Rectal smooth muscle tissue (tissue), 1 donor: ENCODE results near the gene FZD8.
"Not testable (repeated sequence)": the region's sequence is repeated elsewhere in the genome, so short reads cannot be mapped to it uniquely, and the experiment has no call there.

Experiments used
- H3K27ac ChIP-seq: one replicate; pipeline ENCODE4 v1.7.0; 2013; ENCODE audit warnings: low read depth, low read length, inconsistent platforms
- H3K27me3 ChIP-seq: one replicate; pipeline ENCODE4 v1.7.0; 2013; ENCODE audit warnings: low read length; ENCODE audit not compliant: control insufficient read depth, insufficient read depth
- H3K36me3 ChIP-seq: one replicate; pipeline ENCODE4 v1.7.0; 2013; ENCODE audit warnings: low read length; ENCODE audit not compliant: control insufficient read depth, insufficient read depth
- H3K4me1 ChIP-seq: one replicate; pipeline ENCODE4 v1.7.0; 2013; ENCODE audit warnings: low read length; ENCODE audit not compliant: control insufficient read depth, insufficient read depth
- H3K4me3 ChIP-seq: one replicate; pipeline ENCODE4 v1.7.0; 2013; ENCODE audit warnings: low read length
- H3K9ac ChIP-seq: one replicate; pipeline ENCODE4 v1.7.0; 2013; ENCODE audit warnings: low read length

Gene FZD8

DNA sequence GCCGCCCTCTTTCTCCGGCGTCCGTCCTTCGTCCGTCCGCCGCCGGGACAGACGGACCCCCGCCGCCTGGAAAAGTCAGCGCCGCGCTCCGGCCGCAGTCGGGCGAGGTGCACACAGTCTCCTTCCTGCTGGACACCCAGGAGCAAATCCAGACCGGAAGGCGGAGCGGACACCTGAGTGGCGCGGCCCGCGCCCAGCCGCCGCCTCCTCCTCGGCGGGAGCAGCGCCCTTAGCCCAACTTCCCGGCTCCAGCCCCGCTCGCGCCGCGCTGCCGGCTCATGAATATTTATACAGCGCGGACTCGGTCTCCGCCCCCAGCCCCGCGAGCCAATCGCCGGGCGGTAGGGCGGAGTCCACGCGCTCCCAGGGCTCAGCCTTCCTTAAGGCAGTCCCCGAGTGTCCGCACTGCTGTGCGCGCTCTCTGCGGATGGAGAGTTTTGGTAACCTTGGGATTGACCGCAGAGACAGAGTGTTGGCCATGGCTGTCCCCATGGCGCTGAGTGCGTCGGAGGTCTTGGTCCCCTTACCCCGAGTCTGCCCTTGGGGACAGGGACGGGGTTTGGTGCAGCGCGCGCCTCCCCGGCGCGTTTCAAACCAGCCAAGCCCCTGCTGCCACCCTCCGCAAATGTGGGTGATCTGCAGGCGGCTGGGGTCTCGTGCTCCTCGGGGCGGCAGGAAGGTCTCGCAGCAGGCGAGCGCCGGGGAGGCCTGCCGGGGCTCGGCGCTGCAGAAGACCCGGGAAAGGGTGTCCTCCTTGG lies at the start of gene FZD8:
Gene FZD8, minus strand, starts transcription at position 262 of the 758 bp plus-strand sequence. CDS start 867 bp downstream, outside the sequence.
- Histone ChIP-seq H3K4me3 (peak within 1 kb of the TSS; percentile 95), H3K27ac (peak within 1 kb of the TSS; percentile 80), H3K36me3 (no peaks in the 10 kb centered on the region), H3K4me1 (peaks cover 8% of the 10 kb centered on the region), H3K27me3 (no peaks in the 10 kb centered on the region), H3K9ac (peak within 1 kb of the TSS; percentile 49)

DNA sequence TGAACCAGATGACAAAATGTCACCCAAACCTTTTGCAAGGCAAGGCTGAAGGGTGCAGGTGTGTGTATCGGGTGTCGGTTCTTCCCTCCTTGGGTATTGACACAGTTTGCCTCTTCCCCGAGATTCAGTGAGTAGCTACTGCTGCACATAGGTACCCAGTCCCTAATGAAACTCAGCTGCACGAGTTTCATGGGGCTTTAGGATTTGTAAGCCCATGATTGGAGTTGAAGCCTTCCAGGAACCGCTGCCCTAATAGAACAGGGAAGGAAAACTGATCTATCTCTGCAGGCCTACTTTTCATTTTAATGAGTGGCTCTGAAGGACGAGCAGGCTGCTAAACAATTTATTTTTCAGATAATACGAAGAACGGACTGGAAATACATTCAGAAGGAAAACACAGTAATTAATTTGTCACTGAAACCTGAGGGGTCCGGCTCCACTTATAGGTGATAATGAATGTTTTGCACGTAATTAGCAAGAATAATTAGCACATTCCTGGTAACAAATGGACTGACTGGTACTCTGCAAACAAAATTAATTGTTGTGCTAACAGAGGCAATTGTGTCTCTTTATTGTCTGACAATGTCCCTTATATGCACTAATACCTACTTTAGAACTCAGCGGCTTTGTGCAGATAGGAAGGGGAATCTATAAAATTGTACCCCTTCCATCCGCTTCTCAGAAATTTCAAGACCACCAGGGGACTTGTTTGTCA lies 49.6 kb upstream of the FZD8 start:
- H3K4me3 ChIP-seq, result no peak overlapping the region
- H3K36me3 ChIP-seq, result no peaks in the 10 kb centered on the region
- no peak overlapping the region for H3K9ac ChIP-seq
- no peaks in the 10 kb centered on the region for H3K4me1 ChIP-seq
- no peaks in the 10 kb centered on the region for H3K27me3 ChIP-seq
- H3K27ac ChIP-seq, result no peak overlapping the region

GRCh38 chr10:35690534-35690933 lies 48.4 kb upstream of the FZD8 start:
- Histone ChIP-seq H3K36me3 (no peaks in the 10 kb centered on the region), H3K9ac (no peak overlapping the region)

DNA sequence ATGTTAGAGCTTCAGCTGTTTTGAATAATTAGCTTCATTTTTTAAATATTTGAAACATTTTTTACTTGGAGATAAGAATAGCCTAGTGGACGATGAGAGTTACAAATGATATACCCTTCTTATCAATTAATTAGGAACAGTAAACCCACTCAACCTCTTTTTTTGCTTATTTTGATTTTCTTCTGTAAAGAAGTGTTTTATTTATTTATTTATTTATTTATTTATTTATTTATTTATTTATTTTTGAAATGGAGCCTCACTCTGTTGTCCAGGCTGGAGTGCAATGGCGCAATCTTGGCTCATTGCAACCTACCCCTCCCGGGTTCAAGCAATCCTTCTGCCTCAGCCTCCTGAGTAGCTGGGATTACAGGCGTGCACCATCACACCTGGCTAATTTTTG lies 43.8 kb upstream of the FZD8 start:
- not testable (repeated sequence) for H3K9ac ChIP-seq, H3K4me1 ChIP-seq, H3K4me3 ChIP-seq, H3K27me3 ChIP-seq, H3K36me3 ChIP-seq, H3K27ac ChIP-seq

More at GRCh38 chr10:35690534-35690933, 48.4 kb upstream of the FZD8 start:
- Histone ChIP-seq H3K4me3 (no peak overlapping the region), H3K27ac (no peak overlapping the region), H3K27me3 (no peaks in the 10 kb centered on the region), H3K4me1 (no peaks in the 10 kb centered on the region)

DNA sequence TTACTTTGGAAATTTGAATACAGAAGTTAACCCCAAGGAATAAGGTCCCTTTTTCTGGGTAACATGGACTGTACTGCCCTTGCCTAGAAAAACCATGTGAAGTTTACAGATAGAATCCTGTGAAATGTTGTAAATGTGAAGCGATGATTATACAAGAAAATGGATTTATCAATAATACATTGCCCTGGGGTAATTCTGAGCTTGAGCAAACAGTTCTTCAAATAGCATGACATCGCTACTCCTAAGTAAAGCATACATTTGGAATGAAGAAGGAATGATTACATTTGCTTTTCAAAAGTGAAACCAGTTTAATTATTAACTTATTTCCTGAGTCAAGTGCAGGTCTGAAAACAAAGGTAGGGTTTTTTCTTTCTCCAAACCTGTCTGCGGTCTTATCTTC lies 43.3 kb upstream of the FZD8 start:
- H3K4me3 ChIP-seq, result no peak overlapping the region
- no peaks in the 10 kb centered on the region for H3K27me3 ChIP-seq
- H3K4me1 ChIP-seq, result no peaks in the 10 kb centered on the region
- H3K36me3 ChIP-seq, result no peaks in the 10 kb centered on the region
- H3K9ac ChIP-seq, result no peak overlapping the region
- H3K27ac ChIP-seq, result no peak overlapping the region

DNA sequence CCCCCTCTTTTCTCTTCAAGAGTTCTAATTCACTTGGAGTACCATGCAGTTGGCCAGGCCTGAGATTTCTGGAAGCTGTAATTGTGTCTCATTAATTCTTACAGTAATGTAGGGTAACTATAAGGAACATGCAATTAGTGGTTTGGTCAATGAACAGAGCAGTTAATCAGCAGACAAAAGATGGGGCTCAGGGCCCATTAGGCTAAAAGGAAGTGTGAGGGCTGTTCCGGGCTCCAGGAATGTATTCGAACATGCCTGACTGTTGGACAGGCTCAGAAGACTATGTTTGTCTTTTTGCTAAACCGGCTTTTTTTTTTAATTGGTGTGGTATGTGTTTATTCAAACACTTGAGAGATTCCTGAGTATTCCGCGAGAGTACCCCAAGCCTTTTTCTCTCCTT lies 42.5 kb upstream of the FZD8 start:
- Histone ChIP-seq H3K27ac (no peak overlapping the region), H3K36me3 (no peaks in the 10 kb centered on the region), H3K4me1 (no peaks in the 10 kb centered on the region), H3K4me3 (no peak overlapping the region), H3K27me3 (no peaks in the 10 kb centered on the region), H3K9ac (no peak overlapping the region)

DNA sequence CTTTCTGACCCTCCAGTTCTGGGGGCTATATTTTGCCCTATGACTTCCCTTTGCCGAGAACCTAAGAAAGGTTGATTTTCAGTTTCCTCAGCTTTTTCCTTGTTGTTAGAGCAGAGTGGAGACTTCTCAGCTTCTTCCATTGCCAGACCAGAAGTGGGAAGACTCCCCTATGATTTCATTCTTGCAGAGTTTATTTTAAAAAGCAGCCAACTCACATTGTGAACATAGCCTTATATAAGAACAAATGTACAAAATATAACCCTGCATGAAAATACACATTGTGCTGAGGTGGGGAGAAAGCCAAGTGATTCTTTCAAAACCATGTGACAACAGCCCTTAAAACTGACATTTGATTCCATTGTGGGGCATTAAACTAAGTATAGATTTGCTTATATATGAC lies 33.8 kb upstream of the FZD8 start:
- Histone ChIP-seq H3K4me3 (no peak overlapping the region), H3K4me1 (no peaks in the 10 kb centered on the region), H3K27me3 (no peaks in the 10 kb centered on the region), H3K27ac (no peak overlapping the region), H3K9ac (no peak overlapping the region), H3K36me3 (no peaks in the 10 kb centered on the region)

DNA sequence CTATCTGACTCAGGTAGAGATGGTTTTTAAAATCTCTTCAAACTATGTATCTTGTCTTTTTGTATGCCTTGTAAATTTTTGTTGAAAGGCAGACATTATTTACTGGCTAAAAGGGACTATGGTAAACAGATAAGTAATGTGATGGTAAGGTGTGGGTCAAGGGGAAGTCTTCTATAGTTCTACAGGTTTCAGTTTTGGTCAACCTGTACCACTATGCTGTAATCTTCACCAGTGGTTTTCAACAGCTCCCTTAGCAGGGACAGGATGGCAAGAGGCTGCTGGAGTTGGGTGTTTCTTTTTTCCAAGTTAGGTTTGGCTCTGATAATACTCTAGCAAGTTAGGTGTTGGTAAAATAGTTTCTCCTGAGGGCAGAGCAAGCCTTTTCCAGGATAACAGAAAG lies 32.7 kb upstream of the FZD8 start:
- H3K4me1 ChIP-seq, result no peaks in the 10 kb centered on the region
- no peak overlapping the region for H3K9ac ChIP-seq
- H3K27me3 ChIP-seq, result no peaks in the 10 kb centered on the region
- no peak overlapping the region for H3K27ac ChIP-seq
- H3K4me3 ChIP-seq, result no peak overlapping the region
- no peaks in the 10 kb centered on the region for H3K36me3 ChIP-seq

- Histone ChIP-seq H3K27me3 (no peaks in the 10 kb centered on the region), H3K4me1 (no peaks in the 10 kb centered on the region), H3K36me3 (no peaks in the 10 kb centered on the region), H3K4me3 (no peak overlapping the region), H3K9ac (no peak overlapping the region), H3K27ac (no peak overlapping the region)
Measured at GRCh38 chr10:35668865-35669650, 27.0 kb upstream of the FZD8 start.

DNA sequence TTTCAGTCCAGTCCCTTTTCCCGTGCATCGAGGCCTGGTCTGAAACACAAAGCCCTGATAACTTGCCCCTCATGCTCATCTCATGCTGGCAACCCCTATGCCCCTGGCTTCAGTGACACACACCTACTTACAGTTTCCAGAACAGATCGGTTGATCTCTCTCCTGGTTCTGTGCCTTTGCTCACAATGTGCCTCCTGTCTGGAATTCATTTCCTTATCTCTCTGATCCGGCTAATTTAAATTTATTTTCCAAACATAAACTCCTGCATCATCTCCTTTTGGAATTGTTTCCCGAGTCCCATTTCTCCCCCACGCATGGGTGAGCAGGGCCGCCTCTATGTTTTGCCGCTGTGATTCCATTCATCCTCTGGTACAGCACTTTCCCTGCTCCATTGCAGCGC lies 25.9 kb upstream of the FZD8 start:
- Histone ChIP-seq H3K27ac (no peak overlapping the region), H3K9ac (no peak overlapping the region), H3K4me1 (no peaks in the 10 kb centered on the region), H3K4me3 (no peak overlapping the region), H3K36me3 (no peaks in the 10 kb centered on the region), H3K27me3 (no peaks in the 10 kb centered on the region)

DNA sequence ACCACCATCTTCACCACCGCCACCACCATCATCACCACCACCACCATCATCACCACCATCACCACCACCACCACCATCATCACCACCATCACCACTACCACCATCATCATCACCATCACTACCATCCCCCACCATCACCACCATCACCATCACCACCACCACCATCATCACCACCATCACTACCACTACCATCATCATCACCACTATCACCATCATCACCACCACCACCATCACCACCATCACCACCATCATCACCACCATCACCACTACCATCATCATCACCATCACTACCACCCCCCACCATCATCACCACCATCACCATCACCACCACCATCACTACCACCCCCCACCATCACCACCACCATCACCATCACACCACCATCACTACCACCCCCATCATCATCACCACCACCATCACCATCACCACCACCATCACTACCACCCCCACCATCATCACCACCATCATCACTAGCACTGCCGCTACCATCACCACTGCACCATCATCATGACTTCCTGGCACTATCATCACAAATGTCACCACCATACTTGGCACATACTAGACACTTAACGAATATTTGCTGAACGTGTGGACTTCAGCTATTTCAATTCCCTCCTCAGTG lies 25.3 kb upstream of the FZD8 start:
- H3K9ac ChIP-seq, result no peak overlapping the region
- H3K36me3 ChIP-seq, result no peaks in the 10 kb centered on the region
- H3K4me1 ChIP-seq, result no peaks in the 10 kb centered on the region
- H3K4me3 ChIP-seq, result no peak overlapping the region
- no peak overlapping the region for H3K27ac ChIP-seq
- H3K27me3 ChIP-seq, result no peaks in the 10 kb centered on the region

- Histone ChIP-seq H3K4me3 (no peak overlapping the region), H3K27ac (no peak overlapping the region), H3K36me3 (no peaks in the 10 kb centered on the region), H3K4me1 (peaks cover 6% of the 10 kb centered on the region), H3K9ac (no peak overlapping the region), H3K27me3 (no peaks in the 10 kb centered on the region)
Measured at GRCh38 chr10:35661236-35661635, 19.1 kb upstream of the FZD8 start.
